Liver (tissue), 3 donors: ENCODE results near the gene PIM1.

ENCODE experiments used
- EGR1 ChIP-seq, 2 donors: IDR thresholded peaks; 2 replicates each; pipeline ENCODE4 v1.6.1; 2016 to 2018; ENCODE audit warnings: antibody characterized with exemption in 2 of 2, low read depth in 2 of 2
- GABPA ChIP-seq, 2 donors: IDR thresholded peaks in 1 of 2; conservative IDR thresholded peaks in 1 of 2; 2 replicates each; pipeline ENCODE4 v1.6.1; 2016; ENCODE audit warnings: antibody characterized with exemption in 2 of 2, mild to moderate bottlenecking in 1 of 2, moderate library complexity in 1 of 2
- HNF4A ChIP-seq, 2 donors: conservative IDR thresholded peaks; 2 replicates each; pipeline ENCODE4 v1.6.1; 2016; ENCODE audit warnings: antibody characterized with exemption in 2 of 2, mild to moderate bottlenecking in 2 of 2
- HNF4G ChIP-seq: IDR thresholded peaks from 2 replicates; pipeline ENCODE4 v1.6.1; 2016; ENCODE audit warnings: antibody characterized with exemption
- JUND ChIP-seq, 2 donors: IDR thresholded peaks; 2 replicates each; pipeline ENCODE4 v1.6.1; 2016; ENCODE audit warnings: antibody characterized with exemption in 2 of 2
- NR2F2 ChIP-seq: IDR thresholded peaks from 2 replicates; pipeline ENCODE4 v1.6.1; 2016; ENCODE audit warnings: antibody characterized with exemption
- RAD21 ChIP-seq, 2 donors: IDR thresholded peaks; 2 replicates each; pipeline ENCODE4 v1.6.1; 2016; ENCODE audit warnings: antibody characterized with exemption in 2 of 2, mild to moderate bottlenecking in 2 of 2
- RXRA ChIP-seq, 2 donors: IDR thresholded peaks; 2 replicates each; pipeline ENCODE4 v1.6.1; 2017 to 2018; ENCODE audit warnings: antibody characterized with exemption in 2 of 2, mild to moderate bottlenecking in 1 of 2
- SP1 ChIP-seq: IDR thresholded peaks from 2 replicates; pipeline ENCODE4 v1.6.1; 2018; ENCODE audit warnings: antibody characterized with exemption, mild to moderate bottlenecking
- TAF1 ChIP-seq: conservative IDR thresholded peaks from 2 replicates; pipeline ENCODE4 v1.6.1; 2016; ENCODE audit warnings: antibody characterized with exemption, mild to moderate bottlenecking
- YY1 ChIP-seq: IDR thresholded peaks from 2 replicates; pipeline ENCODE4 v1.6.1; 2016; ENCODE audit warnings: antibody characterized with exemption, mild to moderate bottlenecking
- TF ChIP-seq, protein P1 (sequence below): IDR thresholded peaks from 2 replicates; pipeline ENCODE4 v1.6.1; 2016; ENCODE audit warnings: antibody characterized with exemption, mild to moderate bottlenecking
- TF ChIP-seq, protein P2 (sequence below): fragments of 150-350 bp; IDR thresholded peaks from 2 replicates; pipeline ENCODE4 v1.5.1; 2017; ENCODE audit warnings: improper control_type of control experiment, low read depth, low read length; ENCODE audit not compliant: missing input control
- TF ChIP-seq, protein P3 (sequence below): IDR thresholded peaks from 2 replicates; pipeline ENCODE4 v1.6.1; 2016; ENCODE audit warnings: antibody characterized with exemption
- donor health status: healthy.
- donor health status: healthy.

DNA sequence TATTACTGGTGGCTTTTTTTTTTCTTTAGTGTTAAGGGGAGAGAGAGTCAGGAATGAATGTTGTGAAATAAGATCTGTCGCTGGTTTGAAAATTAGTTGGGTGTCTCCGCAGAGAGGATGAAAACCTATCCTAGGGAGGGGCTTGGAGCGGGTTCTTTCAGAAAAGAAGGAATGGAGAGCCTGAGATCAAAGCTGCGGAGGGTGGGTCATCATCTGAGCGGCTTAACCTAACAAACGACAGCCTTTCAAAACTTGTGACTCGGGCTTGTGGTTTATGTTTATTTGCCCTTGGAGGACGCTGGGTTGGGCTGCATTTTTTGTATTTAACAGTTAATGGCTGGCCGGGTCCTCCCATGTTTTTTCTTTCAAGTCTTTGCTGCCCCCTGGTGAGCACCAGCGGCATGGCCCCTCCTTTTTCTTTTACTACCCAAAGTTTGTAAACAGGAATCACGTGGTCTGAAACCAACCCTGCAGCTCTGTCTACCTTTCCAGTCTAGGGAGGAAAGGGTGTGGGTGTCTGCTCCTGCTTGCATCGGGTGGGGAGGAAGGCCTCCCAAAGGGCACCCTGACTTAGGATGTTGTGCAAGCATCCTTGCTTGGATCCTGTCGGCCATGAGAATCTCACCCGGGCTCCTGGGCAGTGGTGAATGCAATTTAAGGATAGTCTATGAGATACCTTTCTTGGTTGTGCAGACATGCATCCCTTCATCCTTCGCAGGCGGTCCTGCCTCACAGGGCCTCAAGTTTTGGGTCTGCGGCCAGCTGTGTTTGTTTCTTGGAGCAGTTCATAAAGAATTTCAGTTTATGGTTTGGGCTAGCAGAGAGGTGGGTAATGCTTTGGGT, 2.2 kb downstream of the PIM1 start:
- TF ChIP-seq, protein P1, sequence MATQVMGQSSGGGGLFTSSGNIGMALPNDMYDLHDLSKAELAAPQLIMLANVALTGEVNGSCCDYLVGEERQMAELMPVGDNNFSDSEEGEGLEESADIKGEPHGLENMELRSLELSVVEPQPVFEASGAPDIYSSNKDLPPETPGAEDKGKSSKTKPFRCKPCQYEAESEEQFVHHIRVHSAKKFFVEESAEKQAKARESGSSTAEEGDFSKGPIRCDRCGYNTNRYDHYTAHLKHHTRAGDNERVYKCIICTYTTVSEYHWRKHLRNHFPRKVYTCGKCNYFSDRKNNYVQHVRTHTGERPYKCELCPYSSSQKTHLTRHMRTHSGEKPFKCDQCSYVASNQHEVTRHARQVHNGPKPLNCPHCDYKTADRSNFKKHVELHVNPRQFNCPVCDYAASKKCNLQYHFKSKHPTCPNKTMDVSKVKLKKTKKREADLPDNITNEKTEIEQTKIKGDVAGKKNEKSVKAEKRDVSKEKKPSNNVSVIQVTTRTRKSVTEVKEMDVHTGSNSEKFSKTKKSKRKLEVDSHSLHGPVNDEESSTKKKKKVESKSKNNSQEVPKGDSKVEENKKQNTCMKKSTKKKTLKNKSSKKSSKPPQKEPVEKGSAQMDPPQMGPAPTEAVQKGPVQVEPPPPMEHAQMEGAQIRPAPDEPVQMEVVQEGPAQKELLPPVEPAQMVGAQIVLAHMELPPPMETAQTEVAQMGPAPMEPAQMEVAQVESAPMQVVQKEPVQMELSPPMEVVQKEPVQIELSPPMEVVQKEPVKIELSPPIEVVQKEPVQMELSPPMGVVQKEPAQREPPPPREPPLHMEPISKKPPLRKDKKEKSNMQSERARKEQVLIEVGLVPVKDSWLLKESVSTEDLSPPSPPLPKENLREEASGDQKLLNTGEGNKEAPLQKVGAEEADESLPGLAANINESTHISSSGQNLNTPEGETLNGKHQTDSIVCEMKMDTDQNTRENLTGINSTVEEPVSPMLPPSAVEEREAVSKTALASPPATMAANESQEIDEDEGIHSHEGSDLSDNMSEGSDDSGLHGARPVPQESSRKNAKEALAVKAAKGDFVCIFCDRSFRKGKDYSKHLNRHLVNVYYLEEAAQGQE = peak; percentile 39
- TF ChIP-seq YY1 = peak; percentile 94
- TF ChIP-seq SP1 = peak; percentile 74
- TF ChIP-seq, protein P2, sequence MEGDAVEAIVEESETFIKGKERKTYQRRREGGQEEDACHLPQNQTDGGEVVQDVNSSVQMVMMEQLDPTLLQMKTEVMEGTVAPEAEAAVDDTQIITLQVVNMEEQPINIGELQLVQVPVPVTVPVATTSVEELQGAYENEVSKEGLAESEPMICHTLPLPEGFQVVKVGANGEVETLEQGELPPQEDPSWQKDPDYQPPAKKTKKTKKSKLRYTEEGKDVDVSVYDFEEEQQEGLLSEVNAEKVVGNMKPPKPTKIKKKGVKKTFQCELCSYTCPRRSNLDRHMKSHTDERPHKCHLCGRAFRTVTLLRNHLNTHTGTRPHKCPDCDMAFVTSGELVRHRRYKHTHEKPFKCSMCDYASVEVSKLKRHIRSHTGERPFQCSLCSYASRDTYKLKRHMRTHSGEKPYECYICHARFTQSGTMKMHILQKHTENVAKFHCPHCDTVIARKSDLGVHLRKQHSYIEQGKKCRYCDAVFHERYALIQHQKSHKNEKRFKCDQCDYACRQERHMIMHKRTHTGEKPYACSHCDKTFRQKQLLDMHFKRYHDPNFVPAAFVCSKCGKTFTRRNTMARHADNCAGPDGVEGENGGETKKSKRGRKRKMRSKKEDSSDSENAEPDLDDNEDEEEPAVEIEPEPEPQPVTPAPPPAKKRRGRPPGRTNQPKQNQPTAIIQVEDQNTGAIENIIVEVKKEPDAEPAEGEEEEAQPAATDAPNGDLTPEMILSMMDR = peak; percentile 99
- TF ChIP-seq, protein P3, sequence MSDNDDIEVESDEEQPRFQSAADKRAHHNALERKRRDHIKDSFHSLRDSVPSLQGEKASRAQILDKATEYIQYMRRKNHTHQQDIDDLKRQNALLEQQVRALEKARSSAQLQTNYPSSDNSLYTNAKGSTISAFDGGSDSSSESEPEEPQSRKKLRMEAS = peak; percentile 58
- TF ChIP-seq TAF1 = peak; percentile 46
- TF ChIP-seq JUND (IDR thresholded peaks at IDR 0.05) = peak; percentile 19 to 45
- peak; percentile 99 for TF ChIP-seq RAD21 (IDR thresholded peaks at IDR 0.05)
- TF ChIP-seq GABPA (IDR thresholded peaks at IDR 0.05 in 1 of 2, conservative IDR thresholded peaks at IDR 0.05 in 1 of 2) = peak; percentile 26 to 43
- peak; percentile 17 for TF ChIP-seq NR2F2
- peak; percentile 14 for TF ChIP-seq HNF4G
- peak in 1 of 2 donors; percentile 53 for TF ChIP-seq EGR1 (IDR thresholded peaks at IDR 0.05; ENCODE audit: low read depth in 2 of 2)
- TF ChIP-seq HNF4A (conservative IDR thresholded peaks at IDR 0.05) = peak; percentile 67 to 71
- TF ChIP-seq RXRA (IDR thresholded peaks at IDR 0.05) = peak; percentile 59 to 77
